Breast epithelium (tissue), 4 donors: ENCODE data around the gene ZNF618. TPM values are rescaled to one million over a fixed set of nuclear protein-coding genes. Genes with fewer than 3 reads are reported as not detected.

Experiments used
- DNase-seq, 2 donors: peaks; one replicate each; pipeline ENCODE4 v3.0.0-alpha.2; 2019; ENCODE audit warnings: low spot score in 2 of 2
- H3K27ac ChIP-seq, 2 donors: fragments of 200-600 bp; sonication (generic) in 1 of 2; one replicate each; pipeline ENCODE4 v1.5.1; 2016 to 2019; ENCODE audit warnings: mild to moderate bottlenecking in 1 of 2
- H3K27me3 ChIP-seq, 2 donors: fragments of 200-600 bp; sonication (generic) in 1 of 2; one replicate each; pipeline versions ENCODE4 v1.5.1 to v1.6.0; 2017 to 2019; ENCODE audit warnings: control low read depth in 1 of 2, mild to moderate bottlenecking in 1 of 2
- H3K36me3 ChIP-seq: fragments of 200-600 bp; one replicate; pipeline ENCODE4 v1.5.1; 2019
- H3K4me1 ChIP-seq, 2 donors: fragments of 200-600 bp; sonication (generic); one replicate each; pipeline ENCODE4 v1.5.1; 2016 to 2019; ENCODE audit warnings: control low read depth in 1 of 2
- H3K4me3 ChIP-seq, 3 donors: fragments of 200-600 bp; sonication (generic); 1 replicate in 2 of 3; 2 replicates in 1 of 3; pipeline ENCODE4 v1.5.1; 2016 to 2019; ENCODE audit warnings: mild to moderate bottlenecking in 3 of 3, moderate library complexity in 2 of 3
- H3K9me3 ChIP-seq, 2 donors: fragments of 200-600 bp; sonication (generic) in 1 of 2; one replicate each; pipeline ENCODE4 v1.5.1; 2016 to 2019; ENCODE audit warnings: control low read depth in 1 of 2
- CTCF ChIP-seq, 3 donors: fragments of 450-650 bp; IDR thresholded peaks; one replicate each; pipeline ENCODE4 v1.5.1; 2016 to 2017; ENCODE audit warnings: antibody characterized with exemption in 3 of 3, mild to moderate bottlenecking in 3 of 3, moderate library complexity in 3 of 3
- POLR2A ChIP-seq: fragments of 450-650 bp; IDR thresholded peaks from one replicate; pipeline ENCODE4 v1.6.1; 2016; ENCODE audit warnings: antibody characterized with exemption, mild to moderate bottlenecking, moderate library complexity
- POLR2AphosphoS5 ChIP-seq, 3 donors: sonication (generic); formaldehyde crosslinking; IDR thresholded peaks; one replicate each; pipeline ENCODE4 v1.6.1; 2017; ENCODE audit warnings: antibody characterized with exemption in 3 of 3
- intact Hi-C: fragments of 100-400 bp; cut with DNase I; formaldehyde crosslinking; loops from one replicate; pipeline ENCODE4 v1.15.1; 2023; ENCODE audit warnings: low total_unique reads
- total RNA-seq, 3 donors: library from RNA; depleted of rRNA; stranded (reverse); fragments of >200 nt; gene quantifications; one replicate each; pipeline ENCODE4 v1.1.0, GENCODE V29; 2016

ZNF618 gene
- total RNA-seq, 3 donors from 2014 or later = 4.6 to 11.8 (median 10.4) TPM

GRCh38 chr9:114099669-114100270, 223.7 kb downstream of the ZNF618 start:
- H3K27me3 ChIP-seq = no peaks in the 10 kb centered on the region
- TF ChIP-seq POLR2AphosphoS5 (IDR thresholded peaks at IDR 0.05) (no peak), POLR2A (no peak)
- DNase-seq = no peak
- H3K27ac ChIP-seq = peak overlapping the region in 1 of 2 donors; percentile 59
- peaks cover 0 to 4% of the 10 kb centered on the region in 2 donors for H3K9me3 ChIP-seq
- H3K4me3 ChIP-seq = no peak overlapping the region
- intact Hi-C loops = no loop called here
- H3K4me1 ChIP-seq = no peaks in the 10 kb centered on the region
- no peaks in the 10 kb centered on the region for H3K36me3 ChIP-seq

GRCh38 chr9:114100536-114100935, 224.4 kb downstream of the ZNF618 start:
- H3K4me3 ChIP-seq = no peak overlapping the region
- no peaks in the 10 kb centered on the region for H3K27me3 ChIP-seq
- DNase-seq = no peak
- H3K9me3 ChIP-seq = peaks cover 0 to 4% of the 10 kb centered on the region in 2 donors
- no peaks in the 10 kb centered on the region for H3K4me1 ChIP-seq
- no peak for TF ChIP-seq CTCF (IDR thresholded peaks at IDR 0.05)
- TF ChIP-seq POLR2AphosphoS5 (IDR thresholded peaks at IDR 0.05) = no peak
- no peak for TF ChIP-seq POLR2A
- H3K27ac ChIP-seq = no peak overlapping the region
- intact Hi-C loops = no loop called here
- no peaks in the 10 kb centered on the region for H3K36me3 ChIP-seq

GRCh38 chr9:114102484-114102883, 226.4 kb downstream of the ZNF618 start:
- no peak for TF ChIP-seq CTCF (IDR thresholded peaks at IDR 0.05)
- no peak for TF ChIP-seq POLR2AphosphoS5 (IDR thresholded peaks at IDR 0.05)
- TF ChIP-seq POLR2A = no peak
- no peak overlapping the region for H3K27ac ChIP-seq
- no peak overlapping the region for H3K4me3 ChIP-seq
- H3K27me3 ChIP-seq = no peaks in the 10 kb centered on the region
- no peaks in the 10 kb centered on the region for H3K36me3 ChIP-seq
- DNase-seq = no peak
- intact Hi-C loops = no loop called here
- H3K9me3 ChIP-seq = peaks cover 0 to 4% of the 10 kb centered on the region in 2 donors
- no peaks in the 10 kb centered on the region for H3K4me1 ChIP-seq

GRCh38 chr9:114105236-114105635, 229.1 kb downstream of the ZNF618 start:
- Histone ChIP-seq H3K4me3 (no peak overlapping the region), H3K36me3 (no peaks in the 10 kb centered on the region), H3K4me1 (no peaks in the 10 kb centered on the region), H3K27me3 (no peaks in the 10 kb centered on the region), H3K27ac (no peak overlapping the region), H3K9me3 (peaks cover 0 to 4% of the 10 kb centered on the region in 2 donors)
- no peak for TF ChIP-seq POLR2A
- TF ChIP-seq POLR2AphosphoS5 (IDR thresholded peaks at IDR 0.05) = no peak
- TF ChIP-seq CTCF (IDR thresholded peaks at IDR 0.05) = no peak
- intact Hi-C loops = no loop called here
- DNase-seq = no peak

Other genes with a start within 250 kb of the ZNF618 start
- gene AMBP, start 202.0 kb downstream of the ZNF618 start, total RNA-seq = under 1 TPM in 1 of 3 donors, not detected in 2; 0.66 TPM
- gene KIF12, start 223.0 kb downstream of the ZNF618 start, total RNA-seq = 10 to 100 TPM in 2 of 3 donors, not detected in 1; 14.4 to 34.4 TPM